ENCODE measurements around the gene CCDC27.

The CCDC27 gene

GRCh38 chr1:3785045-3785444 is 32.8 kb downstream of the CCDC27 start:
- H3K4me3 Mint-ChIP-seq, result no peak overlapping the region
- H3K4me1 Mint-ChIP-seq, result peaks cover 25% of the 10 kb centered on the region
- no peak for DNase-seq
- no peaks in the 10 kb centered on the region for H3K27me3 Mint-ChIP-seq
- H3K9me3 Mint-ChIP-seq, result no peaks in the 10 kb centered on the region
- no peak for ATAC-seq
- no peak overlapping the region for H3K27ac Mint-ChIP-seq

GRCh38 chr1:3785456-3786157 is 33.4 kb downstream of the CCDC27 start:
- no peak overlapping the region for H3K4me3 Mint-ChIP-seq
- no peak for ATAC-seq

GRCh38 chr1:3786468-3787348 is 34.5 kb downstream of the CCDC27 start:
- Mint-ChIP-seq H3K27ac (peak overlapping the region in 1 of 2 donors; percentile 83), H3K9me3 (no peaks in the 10 kb centered on the region), H3K27me3 (no peaks in the 10 kb centered on the region), H3K4me3 (peak overlapping the region in 1 of 2 donors; percentile 7), H3K4me1 (peaks cover 33% of the 10 kb centered on the region)
- no peak for DNase-seq
- no peak for ATAC-seq

More at GRCh38 chr1:3785456-3786157, 33.4 kb downstream of the CCDC27 start:
- no peaks in the 10 kb centered on the region for H3K27me3 Mint-ChIP-seq
- peaks cover 25% of the 10 kb centered on the region for H3K4me1 Mint-ChIP-seq
- H3K9me3 Mint-ChIP-seq, result no peaks in the 10 kb centered on the region
- no peak overlapping the region for H3K27ac Mint-ChIP-seq
- no peak for DNase-seq

GRCh38 chr1:3787349-3787715 is 35.1 kb downstream of the CCDC27 start:
- peaks cover 37% of the 10 kb centered on the region for H3K4me1 Mint-ChIP-seq
- H3K27me3 Mint-ChIP-seq, result no peaks in the 10 kb centered on the region
- H3K9me3 Mint-ChIP-seq, result no peaks in the 10 kb centered on the region
- ATAC-seq, result peak; percentile 94
- peak overlapping the region in 1 of 2 donors; percentile 83 for H3K27ac Mint-ChIP-seq
- H3K4me3 Mint-ChIP-seq, result peak overlapping the region in 1 of 2 donors; percentile 7
- peak in 1 of 2 donors; percentile 70 for DNase-seq

- Mint-ChIP-seq H3K4me3 (peak overlapping the region in 1 of 2 donors; percentile 29), H3K27me3 (no peaks in the 10 kb centered on the region), H3K4me1 (peaks cover 44% of the 10 kb centered on the region), H3K9me3 (no peaks in the 10 kb centered on the region), H3K27ac (peak overlapping the region; percentile 87 to 95)
- ATAC-seq, result no peak
- no peak for DNase-seq
These were observed 35.7 kb downstream of the CCDC27 start for GRCh38 chr1:3787745-3788605.

GRCh38 chr1:3788756-3789420 is 36.6 kb downstream of the CCDC27 start:
- Mint-ChIP-seq H3K9me3 (no peaks in the 10 kb centered on the region), H3K27me3 (no peaks in the 10 kb centered on the region), H3K4me1 (peaks cover 53% of the 10 kb centered on the region), H3K27ac (peak overlapping the region in 1 of 2 donors; percentile 95), H3K4me3 (no peak overlapping the region)
- no peak for ATAC-seq
- no peak for DNase-seq

GRCh38 chr1:3789421-3790300 is 37.4 kb downstream of the CCDC27 start:
- no peak overlapping the region for H3K4me3 Mint-ChIP-seq
- H3K27me3 Mint-ChIP-seq, result no peaks in the 10 kb centered on the region
- no peak for ATAC-seq
- no peaks in the 10 kb centered on the region for H3K9me3 Mint-ChIP-seq
- peak overlapping the region in 1 of 2 donors; percentile 65 for H3K27ac Mint-ChIP-seq
- no peak for DNase-seq
- H3K4me1 Mint-ChIP-seq, result peaks cover 60% of the 10 kb centered on the region

GRCh38 chr1:3790500-3790923 is 38.3 kb downstream of the CCDC27 start:
- no peak for ATAC-seq
- no peaks in the 10 kb centered on the region for H3K27me3 Mint-ChIP-seq
- H3K4me1 Mint-ChIP-seq, result peaks cover 68% of the 10 kb centered on the region
- DNase-seq, result no peak
- H3K4me3 Mint-ChIP-seq, result no peak overlapping the region
- H3K27ac Mint-ChIP-seq, result peak overlapping the region in 1 of 2 donors; percentile 19
- no peaks in the 10 kb centered on the region for H3K9me3 Mint-ChIP-seq

- Mint-ChIP-seq H3K27ac (peak overlapping the region in 1 of 2 donors; percentile 42), H3K9me3 (no peaks in the 10 kb centered on the region)
These were observed 38.7 kb downstream of the CCDC27 start for GRCh38 chr1:3790952-3791351.

GRCh38 chr1:3795453-3796214 is 43.4 kb downstream of the CCDC27 start:
- no peaks in the 10 kb centered on the region for H3K9me3 Mint-ChIP-seq
- peak overlapping the region; percentile 88 for H3K4me3 Mint-ChIP-seq
- ATAC-seq, result peak; percentile 31
- H3K4me1 Mint-ChIP-seq, result peaks cover 54% of the 10 kb centered on the region
- peak overlapping the region; percentile 35 to 82 for H3K27ac Mint-ChIP-seq
- DNase-seq, result no peak
- peaks cover 12% of the 10 kb centered on the region for H3K27me3 Mint-ChIP-seq

More at GRCh38 chr1:3790952-3791351, 38.7 kb downstream of the CCDC27 start:
- ATAC-seq (no peak), DNase-seq (no peak)
- Mint-ChIP-seq H3K4me3 (no peak overlapping the region), H3K4me1 (peaks cover 69% of the 10 kb centered on the region), H3K27me3 (no peaks in the 10 kb centered on the region)

GRCh38 chr1:3796215-3797061 is 44.2 kb downstream of the CCDC27 start, which contains the start of gene LRRC47:
Gene LRRC47 (minus strand): TSS chr1:3796498. CDS start chr1:3796476, 22 bp downstream.
- ATAC-seq, result peak; percentile 100
- peak; percentile 90 to 94 for DNase-seq
- Mint-ChIP-seq H3K4me1 (peaks cover 53% of the 10 kb centered on the region), H3K9me3 (no peaks in the 10 kb centered on the region), H3K27me3 (peaks cover 20% of the 10 kb centered on the region), H3K4me3 (peak within 1 kb of the TSS; percentile 88 to 89), H3K27ac (peak within 1 kb of the TSS; percentile 95 to 96)

GRCh38 chr1:3799976-3800685 is 47.9 kb downstream of the CCDC27 start:
- H3K4me3 Mint-ChIP-seq, result no peak overlapping the region
- no peak overlapping the region for H3K27ac Mint-ChIP-seq
- H3K27me3 Mint-ChIP-seq, result peaks cover 39% of the 10 kb centered on the region
- no peak for DNase-seq
- H3K9me3 Mint-ChIP-seq, result no peaks in the 10 kb centered on the region
- peaks cover 21% of the 10 kb centered on the region for H3K4me1 Mint-ChIP-seq
- no peak for ATAC-seq

Data from stimulated activated naive CD8-positive, alpha-beta T cell treated with anti-CD3 and anti-CD28 coated beads, Interleukin-15, amount 100 ng/mL, for 72 hours (primary cell).